Testis (tissue), 2 donors: ENCODE data around the gene NRXN3.

ENCODE experiments used
- POLR2A ChIP-seq: fragments of 450-650 bp; IDR thresholded peaks from one replicate; pipeline ENCODE4 v1.6.1; 2017; ENCODE audit warnings: antibody characterized with exemption, mild to moderate bottlenecking, moderate library complexity
- TF ChIP-seq, protein P1 (sequence below), 3 experiments: fragments of 450-650 bp in 2 of 3; fragments of 200-600 bp in 1 of 3; sonication (generic) in 1 of 3; IDR thresholded peaks; one replicate each; pipeline ENCODE4 v1.5.1; 2016 to 2019; ENCODE audit warnings: antibody characterized with exemption in 3 of 3, mild to moderate bottlenecking in 2 of 3, moderate library complexity in 1 of 3

DNA sequence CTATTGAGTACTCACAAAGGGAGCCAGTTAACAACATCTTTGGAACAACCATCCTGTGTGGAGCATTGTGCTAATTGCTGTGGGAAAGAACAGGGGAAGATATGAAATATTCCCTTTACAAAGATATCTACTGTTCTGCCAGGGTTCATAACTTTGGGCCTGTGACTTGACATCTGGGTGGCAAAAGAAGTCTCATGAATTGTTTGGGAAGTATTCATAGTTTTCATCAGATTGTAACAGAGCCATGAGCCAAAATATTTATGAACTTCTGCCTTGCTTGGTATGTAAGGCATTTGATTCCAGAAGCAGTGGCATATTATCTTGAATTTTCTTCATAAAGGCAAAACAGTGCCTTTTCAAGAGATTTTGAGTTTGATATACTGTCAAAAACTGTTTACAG is 1224.9 kb downstream of the NRXN3 start:
- TF ChIP-seq, protein P1, sequence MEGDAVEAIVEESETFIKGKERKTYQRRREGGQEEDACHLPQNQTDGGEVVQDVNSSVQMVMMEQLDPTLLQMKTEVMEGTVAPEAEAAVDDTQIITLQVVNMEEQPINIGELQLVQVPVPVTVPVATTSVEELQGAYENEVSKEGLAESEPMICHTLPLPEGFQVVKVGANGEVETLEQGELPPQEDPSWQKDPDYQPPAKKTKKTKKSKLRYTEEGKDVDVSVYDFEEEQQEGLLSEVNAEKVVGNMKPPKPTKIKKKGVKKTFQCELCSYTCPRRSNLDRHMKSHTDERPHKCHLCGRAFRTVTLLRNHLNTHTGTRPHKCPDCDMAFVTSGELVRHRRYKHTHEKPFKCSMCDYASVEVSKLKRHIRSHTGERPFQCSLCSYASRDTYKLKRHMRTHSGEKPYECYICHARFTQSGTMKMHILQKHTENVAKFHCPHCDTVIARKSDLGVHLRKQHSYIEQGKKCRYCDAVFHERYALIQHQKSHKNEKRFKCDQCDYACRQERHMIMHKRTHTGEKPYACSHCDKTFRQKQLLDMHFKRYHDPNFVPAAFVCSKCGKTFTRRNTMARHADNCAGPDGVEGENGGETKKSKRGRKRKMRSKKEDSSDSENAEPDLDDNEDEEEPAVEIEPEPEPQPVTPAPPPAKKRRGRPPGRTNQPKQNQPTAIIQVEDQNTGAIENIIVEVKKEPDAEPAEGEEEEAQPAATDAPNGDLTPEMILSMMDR (IDR thresholded peaks at IDR 0.05): no peak
- TF ChIP-seq POLR2A: no peak
